T-helper 2 cell treated with Interferon-gamma antibody and Interleukin-4, amounts not matched to agents 100 ng/mL and 5 ng/mL, for 36 hours (primary cell): ENCODE measurements around the gene CACNA1C. TPM values are rescaled to one million over a fixed set of nuclear protein-coding genes. Genes with fewer than 3 reads are reported as not detected.

Source experiments
- intact Hi-C: fragments of 100-400 bp; cut with micrococcal nuclease; formaldehyde crosslinking; loops from one replicate; pipeline ENCODE4 v1.15.1; 2023
- total RNA-seq: library from RNA; stranded (reverse); gene quantifications from 2 replicates; pipeline ENCODE4 v1.2.3, GENCODE V29; 2022

CACNA1C gene
- total RNA-seq, 1 donor from 2014 or later = 0.09 TPM

DNA sequence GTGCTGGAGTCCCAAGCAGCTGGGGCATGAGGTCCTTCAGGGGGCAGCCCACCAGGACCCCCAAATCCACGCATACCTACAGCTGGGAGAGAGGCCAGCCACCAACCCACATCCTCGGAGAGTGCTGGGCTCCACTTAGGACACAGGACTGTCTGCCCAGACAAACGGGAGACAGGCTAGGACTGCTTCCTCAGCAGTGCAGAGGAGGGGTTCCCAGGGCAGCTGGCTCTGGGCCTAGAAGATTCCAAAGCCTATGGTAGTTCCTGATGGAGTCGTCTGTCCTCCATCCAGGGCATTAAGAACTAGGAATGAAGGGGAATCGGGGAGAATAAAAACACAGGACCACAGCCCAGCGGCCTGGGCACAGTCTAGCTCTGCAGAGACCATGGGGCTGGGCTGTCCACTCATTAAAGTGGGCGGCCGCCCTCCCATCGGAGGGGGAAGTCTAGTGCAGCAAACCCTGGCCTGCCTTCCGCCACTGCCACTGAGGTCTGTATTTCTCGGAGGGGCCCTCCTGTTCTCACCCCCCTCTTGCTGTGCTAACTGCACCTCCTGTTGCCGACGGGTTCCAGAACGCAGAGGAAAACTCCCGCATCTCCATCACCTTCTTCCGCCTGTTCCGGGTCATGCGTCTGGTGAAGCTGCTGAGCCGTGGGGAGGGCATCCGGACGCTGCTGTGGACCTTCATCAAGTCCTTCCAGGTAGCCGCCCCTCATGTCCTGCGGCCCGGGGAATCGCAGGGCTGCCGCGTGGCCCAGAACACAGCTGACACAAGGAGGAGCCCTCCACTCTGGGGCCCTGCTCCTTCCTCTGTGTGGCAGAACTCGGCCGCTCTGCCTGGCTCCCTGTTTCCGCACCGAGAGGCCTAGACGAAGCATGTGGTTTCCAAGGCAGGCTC is 598.5 kb downstream of the CACNA1C start:
- intact Hi-C loops = no loop called here

GRCh38 chr12:2652011-2652400 is 599.2 kb downstream of the CACNA1C start:
- intact Hi-C loops = no loop called here

DNA sequence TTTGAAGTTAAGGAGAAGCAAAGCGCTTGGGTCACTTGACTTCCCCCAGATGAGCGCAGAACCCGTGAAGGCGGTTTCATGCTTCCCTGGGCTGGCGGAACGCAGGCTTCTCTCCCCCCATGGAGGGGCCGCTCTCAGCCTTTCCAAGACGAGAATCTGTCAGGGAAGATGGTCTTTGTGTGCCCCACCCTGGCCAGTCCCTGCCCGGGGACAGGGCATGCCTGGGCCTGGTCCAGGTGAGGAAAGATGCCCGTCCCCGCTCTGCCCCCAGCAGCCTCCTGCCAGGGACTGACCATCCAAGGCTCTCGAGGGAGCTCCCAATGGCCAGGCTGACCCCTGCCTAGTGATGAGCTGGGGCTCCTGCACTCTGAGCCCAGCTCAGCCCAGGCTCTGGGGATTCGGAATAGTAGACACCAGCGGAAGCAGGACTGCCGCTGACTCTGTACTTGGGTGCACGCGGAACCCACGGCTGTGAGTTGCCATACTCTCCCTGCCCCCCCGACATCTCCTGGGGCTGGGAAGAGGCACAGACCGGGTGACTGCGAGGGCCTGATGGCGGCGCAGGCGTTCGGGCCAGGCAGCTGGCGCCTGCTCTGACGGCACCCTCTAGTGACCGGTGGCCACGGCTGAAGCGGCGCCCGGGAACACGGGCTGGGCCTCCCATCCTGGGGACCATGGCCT is 599.8 kb downstream of the CACNA1C start:
- intact Hi-C loops = no loop called here

DNA sequence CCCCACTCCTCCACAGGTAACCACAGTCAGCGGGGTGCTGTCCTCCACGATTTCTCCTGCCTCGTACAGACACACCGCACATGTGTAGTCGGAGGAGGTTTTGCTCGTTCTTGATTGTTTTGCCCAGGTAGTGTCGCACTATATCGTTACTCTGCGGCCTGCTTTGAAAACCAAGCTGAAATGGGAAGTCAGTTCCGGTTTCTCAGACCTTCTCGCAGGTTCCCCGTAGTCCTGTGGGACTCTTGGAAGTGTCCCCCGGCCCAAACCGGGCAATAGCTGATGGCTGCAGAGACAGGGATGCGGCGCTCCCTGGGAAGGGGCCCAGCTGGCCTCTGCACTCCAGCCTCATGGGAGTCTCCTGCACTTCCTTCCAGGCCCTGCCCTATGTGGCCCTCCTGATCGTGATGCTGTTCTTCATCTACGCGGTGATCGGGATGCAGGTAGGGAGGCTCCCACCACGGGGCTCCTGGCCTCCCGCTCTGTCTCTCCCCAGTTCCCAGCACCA is 600.7 kb downstream of the CACNA1C start:
- intact Hi-C loops = no loop called here

- intact Hi-C loops = no loop called here
Observed at GRCh38 chr12:2654311-2654710, 601.5 kb downstream of the CACNA1C start.

DNA sequence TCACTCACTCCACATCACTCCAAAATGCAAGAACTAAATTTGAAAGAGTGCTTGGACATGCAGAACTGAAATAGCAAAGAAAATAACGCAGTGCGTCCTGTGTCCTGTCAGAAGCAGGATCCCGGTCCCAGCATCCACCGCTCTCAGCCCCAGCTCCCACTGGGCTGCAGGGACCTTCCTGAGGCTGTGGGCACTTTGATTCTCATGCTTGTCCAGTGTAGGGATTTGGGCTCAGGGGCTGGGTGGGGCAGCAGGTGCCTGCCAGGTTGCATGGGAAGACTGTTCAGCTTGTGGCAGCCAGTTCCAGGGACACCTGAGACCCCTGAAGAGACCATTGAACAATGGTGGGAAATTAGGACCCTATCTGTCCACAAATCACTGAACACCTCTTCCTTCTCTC is 602.0 kb downstream of the CACNA1C start:
- intact Hi-C loops = no loop called here

DNA sequence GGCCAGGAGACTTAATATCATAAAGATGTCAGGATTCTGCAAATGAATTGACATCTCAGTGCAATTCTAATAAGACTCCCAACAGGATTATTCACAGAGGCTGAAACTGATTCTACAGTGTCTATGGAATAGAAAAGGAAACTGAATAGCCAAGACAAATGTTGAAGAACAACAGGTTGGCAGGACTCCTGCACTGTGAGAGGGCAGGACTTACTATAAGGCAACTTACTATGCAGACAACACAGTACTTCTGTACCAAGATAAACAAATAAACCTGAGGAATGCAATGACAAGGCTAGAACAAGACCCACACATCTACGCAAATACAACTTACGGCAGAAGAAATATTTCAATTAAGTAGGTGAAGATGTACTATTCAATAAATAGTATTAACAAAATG is 609.7 kb downstream of the CACNA1C start:
- intact Hi-C loops = no loop called here

DNA sequence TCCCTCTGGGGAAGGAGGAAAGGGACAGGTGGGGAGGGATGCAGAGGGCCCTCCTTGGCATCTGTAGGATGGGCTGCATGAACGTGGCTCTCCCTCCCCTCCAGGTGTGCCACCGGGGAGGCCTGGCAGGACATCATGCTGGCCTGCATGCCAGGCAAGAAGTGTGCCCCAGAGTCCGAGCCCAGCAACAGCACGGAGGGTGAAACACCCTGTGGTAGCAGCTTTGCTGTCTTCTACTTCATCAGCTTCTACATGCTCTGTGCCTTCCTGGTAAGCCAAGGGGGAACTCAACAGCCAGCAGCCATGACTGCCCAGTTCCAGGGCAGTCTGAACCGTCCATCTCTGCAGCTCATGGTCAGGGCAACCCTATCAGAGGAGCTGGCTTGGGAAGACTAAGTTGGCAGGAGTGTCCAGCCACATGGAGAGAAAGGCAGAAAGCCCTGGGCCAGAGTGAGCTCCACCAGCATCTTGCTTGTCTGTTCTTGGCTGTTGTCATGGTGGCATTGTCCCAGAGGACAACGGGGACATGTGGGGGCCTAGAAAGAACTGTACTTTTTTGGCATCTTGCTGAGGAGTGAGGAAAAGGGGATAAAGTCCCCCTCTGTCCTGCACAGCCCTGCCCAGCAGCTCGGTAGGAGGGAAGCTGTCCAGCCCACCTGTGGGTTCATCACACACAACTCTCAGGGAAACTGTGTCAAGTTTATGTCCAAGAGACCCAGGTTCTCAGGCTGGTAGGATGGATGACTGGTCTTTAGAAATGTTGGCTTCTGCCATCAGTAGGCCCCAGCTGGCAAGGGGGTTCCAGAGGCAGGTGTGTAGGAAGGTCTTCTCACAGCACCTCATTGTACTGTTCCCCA is 612.2 kb downstream of the CACNA1C start:
- intact Hi-C loops = no loop called here

GRCh38 chr12:2666411-2666810 is 613.6 kb downstream of the CACNA1C start:
- intact Hi-C loops = no loop called here

DNA sequence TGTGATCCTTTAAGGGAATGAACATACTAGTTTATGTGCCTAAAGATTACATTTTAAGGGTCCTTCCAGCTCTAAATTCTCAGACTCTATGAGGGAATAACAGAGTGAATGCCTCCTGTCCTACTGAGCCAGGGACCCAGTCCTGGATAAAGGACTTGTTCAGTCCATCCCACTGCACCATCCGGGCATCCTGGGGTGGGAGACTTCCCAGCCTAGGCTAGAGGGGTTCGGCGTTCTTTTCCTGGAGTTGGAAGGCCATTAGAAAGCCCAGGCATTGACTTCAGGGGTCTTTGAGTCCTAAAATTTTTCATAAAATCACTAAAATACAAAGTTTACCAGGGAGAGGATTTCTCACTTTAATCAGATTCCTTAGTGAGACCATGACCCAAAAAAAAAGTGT is 614.1 kb downstream of the CACNA1C start:
- intact Hi-C loops = no loop called here

DNA sequence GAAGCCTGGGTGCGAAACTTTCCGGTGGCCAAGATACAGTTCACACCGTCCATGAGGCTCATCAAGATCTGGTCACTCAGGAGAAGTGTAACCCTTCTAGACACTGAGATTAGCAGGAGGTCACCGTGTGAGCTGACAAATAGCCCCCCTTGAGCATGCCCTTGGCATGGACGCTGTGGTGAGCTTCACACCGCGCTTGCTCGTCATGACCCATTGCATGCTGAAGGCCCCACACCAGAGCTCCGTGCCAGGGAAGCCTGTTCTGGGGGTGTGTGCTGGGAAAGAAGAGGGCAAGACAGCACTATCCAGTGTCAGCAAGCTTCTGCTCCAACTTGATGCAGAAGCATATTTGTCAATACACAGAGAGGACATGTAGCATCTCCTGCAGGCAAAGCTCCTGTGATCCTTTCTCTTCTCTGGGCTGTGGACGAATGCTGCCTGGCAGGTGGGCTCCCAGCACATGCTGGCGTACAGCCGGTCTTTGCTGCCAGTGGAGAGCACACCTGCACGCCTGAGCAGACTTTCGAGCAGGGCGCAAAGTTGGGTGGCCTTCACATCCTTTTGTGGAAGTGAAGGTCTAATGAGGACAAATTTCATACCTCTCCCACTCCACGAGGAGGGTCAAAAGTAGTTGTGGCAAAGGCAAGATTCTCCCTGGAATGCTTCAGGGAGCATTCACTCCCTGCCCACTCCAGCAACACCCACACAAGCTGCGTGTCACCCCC is 615.1 kb downstream of the CACNA1C start:
- intact Hi-C loops = no loop called here

DNA sequence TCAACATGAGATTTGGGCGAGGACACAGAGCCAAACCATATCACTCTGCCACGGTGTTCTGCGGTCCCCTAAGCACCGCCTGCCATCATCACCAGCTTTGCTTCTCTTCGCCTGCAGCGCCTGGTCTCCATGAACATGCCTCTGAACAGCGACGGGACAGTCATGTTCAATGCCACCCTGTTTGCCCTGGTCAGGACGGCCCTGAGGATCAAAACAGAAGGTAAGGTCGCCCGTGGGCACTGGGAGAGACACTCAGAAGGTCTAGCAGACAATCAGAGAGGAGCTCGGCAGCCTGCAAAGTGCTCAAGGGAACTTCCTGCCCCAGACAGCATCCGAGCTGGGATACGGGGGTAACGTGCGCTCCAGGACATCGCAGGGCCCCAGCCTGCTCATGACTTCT is 616.0 kb downstream of the CACNA1C start:
- intact Hi-C loops = no loop called here

GRCh38 chr12:2669560-2669959 is 616.8 kb downstream of the CACNA1C start:
- intact Hi-C loops = no loop called here

DNA sequence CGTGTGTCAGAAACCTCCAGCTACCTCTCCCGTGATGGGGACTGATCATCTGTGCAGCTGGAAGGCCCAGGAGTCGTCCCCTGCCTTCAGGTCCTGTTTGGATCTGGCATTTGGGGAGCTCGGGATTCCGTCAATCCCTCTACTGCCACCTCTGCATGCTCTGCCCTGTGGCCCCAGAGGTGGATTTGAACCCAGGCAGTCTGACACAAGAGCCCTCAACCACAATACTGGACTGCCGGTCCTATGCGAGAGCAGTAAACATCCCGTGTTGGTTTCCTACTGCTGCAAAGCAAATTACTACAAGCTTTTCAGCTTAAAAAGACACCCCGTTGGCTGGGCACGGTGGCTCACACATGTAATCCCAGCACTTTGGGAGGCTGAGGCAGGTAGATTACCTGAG is 620.1 kb downstream of the CACNA1C start:
- intact Hi-C loops = no loop called here

GRCh38 chr12:2673966-2674810 is 621.4 kb downstream of the CACNA1C start:
- intact Hi-C loops = no loop called here

- intact Hi-C loops = no loop called here
Observed at GRCh38 chr12:2675776-2676175, 623.0 kb downstream of the CACNA1C start.

GRCh38 chr12:2677142-2677880 is 624.5 kb downstream of the CACNA1C start:
- intact Hi-C loops = no loop called here

DNA sequence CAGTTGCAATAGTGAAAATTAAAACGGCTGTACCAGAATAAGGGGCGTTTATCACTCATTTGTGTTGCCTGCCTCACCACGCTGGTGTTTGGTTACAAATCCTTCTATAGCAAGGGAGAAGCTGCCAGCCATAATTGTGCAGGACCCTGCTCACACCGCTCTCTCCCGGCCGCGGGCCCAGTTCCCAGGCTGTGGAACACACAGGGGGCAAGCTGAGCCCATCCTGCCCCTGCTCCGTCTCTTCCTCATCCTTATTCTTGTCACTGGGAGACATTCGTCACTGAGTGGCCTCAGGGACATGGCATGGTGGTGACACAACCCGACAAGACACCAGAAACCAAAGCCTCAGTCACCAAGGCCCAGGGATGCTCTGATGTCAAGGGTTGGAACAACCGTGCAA is 625.6 kb downstream of the CACNA1C start:
- intact Hi-C loops = no loop called here

DNA sequence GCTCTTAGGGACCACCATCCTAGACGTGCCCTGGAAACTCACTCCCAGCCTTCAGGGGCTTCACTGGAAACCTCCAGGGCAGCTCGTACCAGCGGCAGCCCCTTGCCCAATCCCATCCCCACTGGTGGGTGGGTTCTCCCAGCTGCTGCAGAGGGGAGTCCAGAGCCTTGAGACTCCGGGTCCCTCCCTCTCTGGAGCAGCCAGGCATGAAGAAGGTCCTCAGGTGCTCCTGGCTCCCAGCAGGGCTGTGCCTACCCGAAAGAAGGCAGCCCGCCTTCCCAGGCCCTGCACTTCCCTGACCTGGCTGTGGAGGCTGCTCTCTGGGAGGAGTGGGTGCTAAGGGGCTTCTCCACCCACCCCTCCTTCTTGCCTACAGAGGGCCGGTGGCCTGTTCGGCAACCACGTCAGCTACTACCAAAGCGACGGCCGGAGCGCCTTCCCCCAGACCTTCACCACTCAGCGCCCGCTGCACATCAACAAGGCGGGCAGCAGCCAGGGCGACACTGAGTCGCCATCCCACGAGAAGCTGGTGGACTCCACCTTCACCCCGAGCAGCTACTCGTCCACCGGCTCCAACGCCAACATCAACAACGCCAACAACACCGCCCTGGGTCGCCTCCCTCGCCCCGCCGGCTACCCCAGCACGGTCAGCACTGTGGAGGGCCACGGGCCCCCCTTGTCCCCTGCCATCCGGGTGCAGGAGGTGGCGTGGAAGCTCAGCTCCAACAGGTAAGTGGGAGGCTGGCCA is 626.5 kb downstream of the CACNA1C start:
- intact Hi-C loops = no loop called here
